ENCODE data around the gene VPS45. TPM values are rescaled to one million over a fixed set of nuclear protein-coding genes. Genes with fewer than 3 reads are reported as not detected.

Gene VPS45
- total and polyA plus RNA-seq, 2 of the 13 experiments (the other 11 are each of a cell fraction or from before 2014, with no cell fraction given), result 15.2 to 25.2 TPM

GRCh38 chr1:150186789-150187559 is 119.4 kb downstream of the VPS45 start (continued):
- no peak for TF ChIP-seq MBD4 (IDR thresholded peaks at IDR 0.05; ENCODE audit: borderline replicate concordance, low read length)
- TF ChIP-seq PHF5A (CRISPR knock-in tag; IDR thresholded peaks at IDR 0.05; ENCODE audit: low read depth, unreplicated experiment), result no peak
- TF ChIP-seq PTBP1 (IDR thresholded peaks at IDR 0.05; ENCODE audit: low read depth, low read length, poor library complexity, severe bottlenecking), result no peak
- 0 out of 2 replicates have a peak, but pooled peaks have one; percentile 73 for TF ChIP-seq MAFG (CRISPR knock-in tag; IDR thresholded peaks at IDR 0.05)
- TF ChIP-seq ZSCAN21 (CRISPR knock-in tag; IDR thresholded peaks at IDR 0.05; ENCODE audit: borderline replicate concordance), result no peak
- TF ChIP-seq ZNF574 (CRISPR knock-in tag; IDR thresholded peaks at IDR 0.05), result no peak
- no peak for TF ChIP-seq SUZ12 (IDR thresholded peaks at IDR 0.05; ENCODE audit: low read depth, low read length)
- TF ChIP-seq GATA4 (IDR thresholded peaks at IDR 0.05; ENCODE audit: borderline replicate concordance, low read depth), result no peak
- no peak for TF ChIP-seq SKIL (CRISPR knock-in tag; IDR thresholded peaks at IDR 0.05; ENCODE audit: borderline replicate concordance)
- TF ChIP-seq HOXA5 (CRISPR knock-in tag; IDR thresholded peaks at IDR 0.05), result no peak
- TF ChIP-seq HES4 (CRISPR knock-in tag; IDR thresholded peaks at IDR 0.05; ENCODE audit: borderline replicate concordance), result no peak
- no peak for TF ChIP-seq GPN1 (CRISPR knock-in tag; IDR thresholded peaks at IDR 0.05; ENCODE audit: borderline replicate concordance)
- TF ChIP-seq CHD4 (IDR thresholded peaks at IDR 0.05; ENCODE audit: borderline replicate concordance, low read length), result peak; percentile 47; the same call in 1 of the 2 replicates
- TF ChIP-seq TIGD3 (CRISPR knock-in tag; IDR thresholded peaks at IDR 0.05; ENCODE audit: borderline replicate concordance), result no peak
- TF ChIP-seq XBP1 (CRISPR knock-in tag; IDR thresholded peaks at IDR 0.05), result no peak
- no peak for TF ChIP-seq SMARCC2 (IDR thresholded peaks at IDR 0.05)
- TF ChIP-seq MLX (CRISPR knock-in tag; IDR thresholded peaks at IDR 0.05), result no peak
- TF ChIP-seq HNF1B (CRISPR knock-in tag; IDR thresholded peaks at IDR 0.05), result no peak
- no peak for TF ChIP-seq SYNCRIP (IDR thresholded peaks at IDR 0.05; ENCODE audit: insufficient read depth, low read depth, low read length)

All from HepG2 (cell line).